Retinal pigment epithelial cell (primary cell): ENCODE data around the gene ARHGAP32.

Source experiments
- DNase-seq: peaks from one replicate; pipeline ENCODE4 v3.0.0-alpha.2; 2010; ENCODE audit warnings: low read depth
- H3K4me3 ChIP-seq: 2 replicates; pipeline ENCODE4 v1.5.1; 2011; ENCODE audit warnings: mild to moderate bottlenecking, low read length, control low read depth, moderate library complexity
- TF ChIP-seq, protein P1 (sequence below): conservative IDR thresholded peaks from 2 replicates; pipeline ENCODE4 v1.5.1; 2011; ENCODE audit warnings: low read depth, low read length, control low read depth, inconsistent platforms

The ARHGAP32 gene

DNA sequence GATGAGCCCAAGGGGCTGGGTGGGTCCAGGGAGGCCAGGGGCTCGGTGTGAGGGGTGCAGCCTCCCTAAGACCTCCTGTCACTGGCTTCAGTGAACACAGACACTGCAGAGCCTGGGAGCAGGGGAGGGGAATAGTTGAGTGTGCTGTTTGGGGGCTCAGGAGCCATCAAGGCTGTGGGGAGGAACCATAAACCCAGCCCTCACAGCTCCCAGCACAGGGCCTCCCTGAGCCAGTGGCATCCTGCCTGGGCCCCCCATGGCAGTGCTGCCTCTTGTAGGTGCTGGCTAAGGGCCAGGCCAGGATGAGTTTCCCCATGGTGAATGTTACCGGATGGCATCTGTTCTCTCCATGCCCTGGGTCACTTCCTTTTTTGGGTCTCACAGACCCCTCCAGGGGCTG lies 275.4 kb downstream of the ARHGAP32 start:
- H3K4me3 ChIP-seq, result no peak overlapping the region
- no peak for DNase-seq
- TF ChIP-seq, protein P1, sequence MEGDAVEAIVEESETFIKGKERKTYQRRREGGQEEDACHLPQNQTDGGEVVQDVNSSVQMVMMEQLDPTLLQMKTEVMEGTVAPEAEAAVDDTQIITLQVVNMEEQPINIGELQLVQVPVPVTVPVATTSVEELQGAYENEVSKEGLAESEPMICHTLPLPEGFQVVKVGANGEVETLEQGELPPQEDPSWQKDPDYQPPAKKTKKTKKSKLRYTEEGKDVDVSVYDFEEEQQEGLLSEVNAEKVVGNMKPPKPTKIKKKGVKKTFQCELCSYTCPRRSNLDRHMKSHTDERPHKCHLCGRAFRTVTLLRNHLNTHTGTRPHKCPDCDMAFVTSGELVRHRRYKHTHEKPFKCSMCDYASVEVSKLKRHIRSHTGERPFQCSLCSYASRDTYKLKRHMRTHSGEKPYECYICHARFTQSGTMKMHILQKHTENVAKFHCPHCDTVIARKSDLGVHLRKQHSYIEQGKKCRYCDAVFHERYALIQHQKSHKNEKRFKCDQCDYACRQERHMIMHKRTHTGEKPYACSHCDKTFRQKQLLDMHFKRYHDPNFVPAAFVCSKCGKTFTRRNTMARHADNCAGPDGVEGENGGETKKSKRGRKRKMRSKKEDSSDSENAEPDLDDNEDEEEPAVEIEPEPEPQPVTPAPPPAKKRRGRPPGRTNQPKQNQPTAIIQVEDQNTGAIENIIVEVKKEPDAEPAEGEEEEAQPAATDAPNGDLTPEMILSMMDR, result no peak

DNA sequence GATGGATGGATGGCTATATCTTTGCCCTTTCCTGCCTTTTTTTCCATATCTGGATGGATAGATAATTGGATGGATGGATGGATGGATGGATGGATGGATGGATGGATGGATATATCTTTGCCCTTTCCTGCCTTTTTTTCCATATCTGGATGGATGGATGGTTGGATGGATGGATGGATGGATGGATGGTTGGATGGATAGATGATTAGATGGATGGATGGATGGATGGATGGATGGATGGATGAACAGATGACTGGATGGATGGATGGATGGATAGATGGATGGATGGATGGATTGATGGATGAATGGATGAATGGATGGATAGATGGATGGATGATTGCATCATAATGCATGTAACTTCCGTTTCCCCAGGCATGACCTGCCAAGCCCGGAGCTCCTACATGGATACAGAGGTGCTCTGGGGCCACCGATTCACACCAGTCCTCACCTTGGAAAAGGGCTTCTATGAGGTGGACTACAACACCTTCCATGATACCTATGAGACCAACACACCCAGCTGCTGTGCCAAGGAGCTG lies 276.0 kb downstream of the ARHGAP32 start:
- no peak for DNase-seq
- TF ChIP-seq, protein P1, result no peak
- H3K4me3 ChIP-seq, result no peak overlapping the region

DNA sequence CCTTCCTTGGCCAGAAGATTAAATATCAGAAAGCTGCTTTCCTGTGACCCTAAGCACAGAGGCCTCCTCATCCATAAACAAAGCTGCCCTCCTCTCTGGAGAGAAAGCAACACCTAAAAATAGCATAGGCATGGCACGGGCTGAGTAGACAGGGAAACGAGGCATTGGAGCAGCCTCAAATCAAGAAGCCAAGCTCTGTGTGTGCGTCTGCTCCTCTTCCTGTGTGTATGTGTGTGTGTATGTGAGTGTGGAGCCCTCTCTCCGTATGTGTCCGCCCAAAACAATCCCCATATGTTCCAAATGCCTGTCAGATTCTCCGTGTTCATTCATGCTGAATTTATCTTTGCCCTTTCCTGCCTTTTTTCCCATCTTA lies 277.0 kb downstream of the ARHGAP32 start:
- TF ChIP-seq, protein P1, result no peak
- no peak overlapping the region for H3K4me3 ChIP-seq
- DNase-seq, result no peak
